GM04503 (cell line): Measurements from ENCODE around the gene SH3BP1.
"Not testable (repeated sequence)": the region's sequence is repeated elsewhere in the genome, so short reads cannot be mapped to it uniquely, and the experiment has no call there.

ENCODE experiments used
- DNase-seq: peaks from one replicate; pipeline ENCODE4 v3.0.0-alpha.2; 2012; ENCODE audit warnings: low read depth

SH3BP1 gene, protein sequence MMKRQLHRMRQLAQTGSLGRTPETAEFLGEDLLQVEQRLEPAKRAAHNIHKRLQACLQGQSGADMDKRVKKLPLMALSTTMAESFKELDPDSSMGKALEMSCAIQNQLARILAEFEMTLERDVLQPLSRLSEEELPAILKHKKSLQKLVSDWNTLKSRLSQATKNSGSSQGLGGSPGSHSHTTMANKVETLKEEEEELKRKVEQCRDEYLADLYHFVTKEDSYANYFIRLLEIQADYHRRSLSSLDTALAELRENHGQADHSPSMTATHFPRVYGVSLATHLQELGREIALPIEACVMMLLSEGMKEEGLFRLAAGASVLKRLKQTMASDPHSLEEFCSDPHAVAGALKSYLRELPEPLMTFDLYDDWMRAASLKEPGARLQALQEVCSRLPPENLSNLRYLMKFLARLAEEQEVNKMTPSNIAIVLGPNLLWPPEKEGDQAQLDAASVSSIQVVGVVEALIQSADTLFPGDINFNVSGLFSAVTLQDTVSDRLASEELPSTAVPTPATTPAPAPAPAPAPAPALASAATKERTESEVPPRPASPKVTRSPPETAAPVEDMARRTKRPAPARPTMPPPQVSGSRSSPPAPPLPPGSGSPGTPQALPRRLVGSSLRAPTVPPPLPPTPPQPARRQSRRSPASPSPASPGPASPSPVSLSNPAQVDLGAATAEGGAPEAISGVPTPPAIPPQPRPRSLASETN

DNA sequence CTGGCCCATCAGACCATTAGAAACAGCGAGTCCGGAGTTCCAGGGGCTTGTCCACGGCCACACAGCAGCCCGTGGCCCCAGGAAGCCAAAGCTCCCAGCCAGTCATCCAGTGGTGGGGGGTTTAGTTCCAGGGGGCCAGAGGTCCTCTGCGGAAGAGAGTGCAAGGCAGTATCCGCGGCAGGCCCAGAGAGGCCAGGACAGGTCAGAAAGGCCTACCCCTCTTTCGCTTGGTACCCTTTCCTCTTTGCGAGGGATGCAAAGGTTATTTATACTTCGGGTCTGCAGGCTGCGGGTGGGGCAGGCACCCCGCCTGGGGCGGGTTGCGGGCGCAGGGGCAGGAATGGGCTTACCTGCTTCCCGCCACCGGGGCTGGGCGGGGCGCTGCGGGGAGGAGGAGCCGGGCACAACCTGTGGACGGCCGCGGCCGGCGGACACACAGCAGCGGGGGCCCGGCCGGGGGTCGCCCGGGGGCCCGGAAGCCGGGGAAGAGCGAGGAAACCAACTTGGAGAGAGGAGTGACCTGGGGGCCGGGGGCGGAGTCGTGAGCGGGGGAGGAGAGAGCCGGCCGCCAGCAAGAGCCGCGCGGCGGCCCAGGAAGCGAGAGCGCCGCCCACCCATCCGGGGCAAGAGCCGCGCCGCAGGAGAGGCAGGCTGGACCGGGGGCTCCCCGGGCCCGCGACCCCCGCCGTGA lies at the start of gene SH3BP1:
Gene SH3BP1, plus strand, starts transcription at position 600 of the 691 bp plus-strand sequence. CDS start 119 bp downstream, outside the sequence.
- no peak for DNase-seq

GRCh38 chr22:37591081-37591480 lies 48.4 kb upstream of the SH3BP1 start:
- not testable (repeated sequence) for DNase-seq

GRCh38 chr22:37591823-37592404 lies 47.6 kb upstream of the SH3BP1 start:
- DNase-seq: no peak

GRCh38 chr22:37594237-37594636 lies 45.2 kb upstream of the SH3BP1 start:
- no peak for DNase-seq

DNA sequence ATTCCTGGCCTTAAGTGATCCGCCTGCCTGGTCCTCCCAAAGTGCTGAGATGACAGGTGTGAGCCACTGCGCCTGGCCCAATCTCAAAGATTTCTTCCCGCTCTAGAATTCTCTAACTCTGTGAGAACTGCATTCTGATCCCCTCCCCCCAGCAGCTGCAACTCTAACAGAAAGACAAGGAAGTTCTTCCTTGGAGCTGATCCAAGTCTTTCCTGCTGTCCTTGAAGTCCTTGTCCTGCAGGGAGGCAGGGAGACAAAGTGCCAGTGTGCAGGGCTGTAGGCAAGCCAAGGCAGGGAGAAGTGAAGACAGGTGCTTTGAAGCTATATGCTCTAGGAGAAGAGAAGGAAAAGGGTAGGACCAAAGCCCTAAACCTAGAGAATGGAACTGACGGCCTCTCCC lies 40.3 kb upstream of the SH3BP1 start:
- no peak for DNase-seq

DNA sequence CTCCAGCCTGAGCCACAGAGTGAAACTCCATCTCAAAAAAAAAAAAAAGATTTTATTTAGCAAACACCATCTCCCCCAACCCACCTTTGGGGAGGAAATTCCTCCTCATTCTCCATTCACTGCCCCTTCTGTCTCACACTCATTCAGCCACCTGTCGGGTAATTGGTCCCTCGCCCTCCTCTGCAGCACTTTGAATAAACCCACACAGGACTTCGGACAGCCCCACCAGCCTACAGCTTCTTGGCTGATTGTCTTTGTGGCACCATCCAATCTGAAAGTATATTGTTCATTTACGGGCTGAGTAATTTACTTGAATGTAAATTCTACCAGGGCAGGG lies 38.3 kb upstream of the SH3BP1 start:
- DNase-seq: no peak

GRCh38 chr22:37601540-37602442 lies 37.7 kb upstream of the SH3BP1 start:
- DNase-seq: peak; percentile 42

DNA sequence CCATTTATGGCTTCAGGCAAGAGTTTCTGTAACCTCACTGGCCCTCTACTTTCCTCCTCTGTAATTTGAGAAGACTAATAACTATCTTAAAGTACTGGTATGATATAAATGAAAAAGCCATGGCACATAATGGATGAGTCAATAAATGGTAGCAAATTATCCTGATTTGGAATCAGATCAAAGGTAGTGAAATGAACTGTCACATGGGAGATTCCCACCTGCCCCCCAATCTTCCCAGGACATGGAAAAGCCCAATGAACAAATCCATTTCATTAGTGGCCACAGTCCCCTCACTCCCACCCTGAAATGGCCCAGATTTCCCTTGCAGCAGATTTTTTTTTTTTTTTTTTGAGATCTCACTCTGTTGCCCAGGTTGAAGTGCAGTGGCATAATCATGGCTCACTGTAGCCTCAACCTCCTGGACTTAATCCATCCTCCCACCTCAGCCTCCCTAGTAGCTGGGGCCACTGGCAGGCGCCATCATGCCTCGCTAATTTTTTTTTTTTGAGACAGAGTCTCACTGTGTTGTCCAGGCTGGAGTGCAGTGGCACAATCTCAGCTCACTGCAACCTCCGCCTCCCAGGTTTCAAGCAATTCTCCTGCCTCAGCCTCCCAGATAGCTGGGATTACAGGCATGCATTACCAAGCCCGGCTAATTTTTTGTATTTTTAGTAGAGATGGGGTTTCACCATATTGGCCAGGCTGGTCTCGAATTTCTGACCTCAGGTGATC lies 36.8 kb upstream of the SH3BP1 start:
- not testable (repeated sequence) for DNase-seq

- no peak for DNase-seq
Observed at GRCh38 chr22:37604074-37604473, 35.4 kb upstream of the SH3BP1 start.

- no peak for DNase-seq
Observed at GRCh38 chr22:37604875-37605274, 34.6 kb upstream of the SH3BP1 start.

GRCh38 chr22:37607010-37607934 lies 32.2 kb upstream of the SH3BP1 start:
- no peak for DNase-seq

GRCh38 chr22:37607935-37608476 lies 31.5 kb upstream of the SH3BP1 start:
- no peak for DNase-seq

GRCh38 chr22:37608477-37609239 lies 30.8 kb upstream of the SH3BP1 start, which contains the start of gene GGA1:
Gene GGA1, plus strand, starts transcription at chr22:37608834. Its CDS starts 27 bp downstream, at chr22:37608861.
- DNase-seq: peak; percentile 86

DNA sequence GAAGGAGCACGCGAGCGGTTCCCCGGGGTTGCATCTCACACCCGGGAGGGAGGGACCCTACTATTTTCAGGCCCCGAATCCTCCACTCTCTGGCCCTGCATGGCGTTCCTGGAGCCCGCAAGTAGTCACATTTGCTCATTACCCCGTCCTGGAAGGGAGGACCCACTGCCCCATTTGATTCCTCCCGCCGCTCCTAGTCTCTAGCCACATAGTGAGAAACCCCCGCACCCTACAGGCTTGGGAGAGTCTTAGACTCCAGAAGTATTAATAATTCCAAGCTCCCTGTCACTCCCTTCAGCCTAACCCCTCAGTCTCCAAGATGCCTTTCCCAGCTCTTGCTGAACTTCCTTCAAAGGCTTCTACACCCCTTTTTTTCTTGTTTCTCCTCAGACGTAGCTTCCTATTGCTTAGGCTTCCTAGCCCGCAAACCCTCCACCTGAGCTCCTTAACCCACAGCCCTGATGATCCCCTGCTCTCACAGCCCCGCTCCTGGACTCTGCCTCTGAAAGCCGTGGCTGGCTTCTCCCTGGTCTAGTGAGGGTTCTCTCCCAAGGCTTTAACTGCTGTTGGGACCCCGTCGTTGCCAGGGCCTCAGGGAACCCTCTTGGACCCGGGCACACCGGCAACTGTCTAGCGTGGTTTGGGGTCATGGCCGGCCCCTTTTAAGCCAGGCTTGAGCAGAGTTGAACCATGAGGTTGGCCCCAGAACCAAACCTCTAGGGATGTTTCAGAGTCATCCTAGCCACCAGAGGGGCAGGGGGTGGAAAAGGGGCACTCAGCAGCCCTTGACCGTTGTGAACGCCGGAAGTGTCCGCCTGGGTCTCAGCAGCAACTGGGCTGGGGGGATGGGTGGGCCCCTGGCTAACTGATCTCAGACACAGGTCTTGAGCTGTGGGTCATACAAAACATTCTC lies 30.0 kb upstream of the SH3BP1 start:
- DNase-seq: no peak

DNA sequence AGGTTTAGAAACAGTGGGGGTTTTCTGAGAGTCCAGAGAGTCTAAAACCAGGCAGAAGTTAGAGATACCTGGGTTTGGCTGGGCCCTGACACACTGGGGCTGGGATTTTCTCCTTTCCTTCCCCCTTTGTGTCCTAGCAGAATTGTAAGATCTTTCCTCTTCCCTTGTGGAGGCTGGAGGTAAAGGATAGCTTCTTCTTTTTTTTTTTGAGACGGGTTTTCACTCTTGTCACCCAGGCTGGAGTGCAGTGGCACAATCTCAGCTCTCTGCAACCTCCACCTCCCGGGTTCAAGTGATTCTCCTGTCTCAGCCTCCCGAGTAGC lies 29.4 kb upstream of the SH3BP1 start:
- not testable (repeated sequence) for DNase-seq

- no peak for DNase-seq
Observed at GRCh38 chr22:37610480-37611129, 28.9 kb upstream of the SH3BP1 start.

DNA sequence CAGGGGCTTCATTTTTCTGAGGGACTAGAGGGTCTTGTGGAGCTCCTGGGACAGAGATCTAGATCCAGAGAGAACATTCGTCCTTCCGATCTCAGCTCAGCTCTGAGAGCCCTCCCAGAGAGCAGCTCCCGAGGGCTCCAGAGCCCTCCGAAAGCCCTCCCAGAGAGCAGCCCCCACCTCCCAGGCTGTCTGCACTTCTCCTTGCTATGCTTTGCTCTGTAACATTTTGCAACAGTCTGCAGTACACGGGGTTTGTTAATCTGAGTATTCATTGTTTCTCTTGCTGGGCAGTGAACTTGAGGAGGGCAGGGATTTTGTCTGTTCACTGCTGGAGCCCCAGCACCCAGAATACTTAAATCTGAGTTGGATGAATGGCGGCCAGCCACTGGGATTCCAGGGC lies 28.3 kb upstream of the SH3BP1 start:
- DNase-seq: no peak
